Fibroblast of the aortic adventitia (primary cell): Measurements from ENCODE around the gene TOR3A. TPM values are rescaled to one million over a fixed set of nuclear protein-coding genes. Genes with fewer than 3 reads are reported as not detected.

Experiments used
- DNase-seq: peaks from one replicate; pipeline ENCODE4 v3.0.0-alpha.2; 2010; ENCODE audit warnings: low read depth
- H3K4me3 ChIP-seq: 2 replicates; pipeline ENCODE4 v1.5.1; 2011; ENCODE audit warnings: low read depth, mild to moderate bottlenecking, control low read depth, low read length, moderate library complexity
- CTCF ChIP-seq: IDR thresholded peaks from 2 replicates; pipeline ENCODE4 v1.5.1; 2011; ENCODE audit warnings: mild to moderate bottlenecking, low read length, control low read depth, inconsistent platforms; ENCODE audit not compliant: insufficient read depth
- total RNA-seq: library from RNA; depleted of rRNA; stranded (reverse); fragments of >200 nt; gene quantifications from 2 replicates; pipeline ENCODE4 v1.2.3, GENCODE V29; 2012; ENCODE audit warnings: low replicate concordance

Gene TOR3A
- total RNA-seq, 1 donor: 32.5 TPM

GRCh38 chr1:179042700-179043099 is 39.2 kb upstream of the TOR3A start:
- H3K4me3 ChIP-seq: no peak overlapping the region
- no peak for TF ChIP-seq CTCF
- DNase-seq: no peak

GRCh38 chr1:179043266-179043665 is 38.6 kb upstream of the TOR3A start:
- no peak for TF ChIP-seq CTCF
- no peak overlapping the region for H3K4me3 ChIP-seq
- DNase-seq: no peak

- DNase-seq: no peak
- no peak overlapping the region for H3K4me3 ChIP-seq
- TF ChIP-seq CTCF: no peak
Measured at GRCh38 chr1:179043907-179044306, 38.0 kb upstream of the TOR3A start.

- DNase-seq: peak; percentile 62
- no peak for TF ChIP-seq CTCF
- H3K4me3 ChIP-seq: no peak overlapping the region
Measured at GRCh38 chr1:179046808-179047635, 34.8 kb upstream of the TOR3A start.

GRCh38 chr1:179047636-179047997 is 34.3 kb upstream of the TOR3A start:
- DNase-seq: no peak
- no peak for TF ChIP-seq CTCF
- no peak overlapping the region for H3K4me3 ChIP-seq

GRCh38 chr1:179048339-179049124 is 33.3 kb upstream of the TOR3A start:
- no peak for TF ChIP-seq CTCF
- no peak overlapping the region for H3K4me3 ChIP-seq
- no peak for DNase-seq
